ENCODE measurements around the gene ADRA2B.

The ADRA2B gene

DNA sequence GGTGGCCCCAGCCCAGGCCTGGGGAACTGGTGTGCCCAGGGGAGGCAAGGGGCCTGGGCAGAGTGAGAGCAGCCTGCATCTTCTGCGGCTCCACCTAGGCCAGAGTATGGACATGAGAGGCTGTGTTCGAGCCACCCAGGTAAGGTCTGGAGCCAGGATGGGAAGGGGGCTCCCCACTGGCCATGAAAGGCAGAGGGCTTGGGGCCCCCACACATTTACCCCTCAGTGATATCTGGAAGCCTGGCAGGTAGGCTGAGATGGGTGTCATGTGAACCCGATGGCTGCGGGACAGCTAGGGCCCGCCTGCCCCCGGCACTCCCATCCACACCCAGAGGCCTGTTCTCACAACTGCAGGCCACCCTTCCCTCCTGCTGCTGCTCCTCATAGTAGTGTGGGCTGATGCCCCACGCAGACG lies 13.2 kb downstream of the ADRA2B start:
- DNase-seq, result no peak

DNA sequence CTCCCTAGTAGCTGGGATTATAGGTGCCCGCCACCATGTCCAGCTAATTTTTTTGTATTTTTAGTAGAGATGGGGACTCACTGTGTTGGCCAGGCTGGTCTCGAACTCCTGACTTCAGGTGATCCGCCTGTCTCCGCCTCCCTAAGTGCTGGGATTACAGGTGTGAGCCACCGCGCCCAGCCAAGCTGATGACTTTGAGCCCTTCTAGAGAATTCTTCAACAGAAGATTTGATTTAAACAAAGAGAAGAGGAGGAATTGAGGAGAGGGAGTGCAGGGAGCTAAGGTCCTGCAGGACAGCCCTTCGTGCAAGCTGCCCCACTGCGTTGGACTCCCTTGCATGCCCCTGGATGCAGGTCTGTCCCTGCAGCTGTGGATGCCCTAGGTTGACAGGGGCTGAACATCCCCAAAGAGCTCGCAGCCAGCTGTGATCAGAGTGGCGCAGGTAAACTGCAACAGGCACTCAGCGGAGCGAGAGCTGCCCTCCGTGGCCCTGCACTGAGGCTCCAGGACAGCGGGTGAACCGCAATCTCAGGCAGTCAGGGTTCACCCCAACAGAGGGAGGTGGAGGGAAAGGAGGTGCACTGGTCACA lies 13.7 kb downstream of the ADRA2B start:
- DNase-seq, result no peak

DNA sequence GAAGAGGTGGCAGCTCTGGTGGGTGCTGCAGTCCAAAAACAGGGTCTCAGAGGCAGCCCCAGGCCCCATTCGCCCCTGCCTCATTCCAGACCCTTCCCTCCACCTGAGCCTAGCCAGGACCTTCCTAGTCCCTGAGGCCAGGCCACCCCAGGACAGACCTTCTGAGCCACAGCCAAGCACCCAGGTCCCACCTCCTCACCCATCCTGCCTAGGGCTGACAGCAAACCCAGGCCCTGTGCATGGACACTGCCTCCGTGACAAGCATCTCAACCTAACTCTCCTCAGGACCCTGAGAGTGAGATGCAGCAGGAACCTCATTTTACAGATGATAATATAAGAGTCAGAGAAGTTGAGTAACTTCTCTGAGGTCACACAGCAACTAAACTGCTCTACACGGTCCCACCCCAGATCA lies 15.5 kb downstream of the ADRA2B start:
- DNase-seq, result no peak

- no peak for DNase-seq
Observed at GRCh38 chr2:96099861-96100798, 16.2 kb downstream of the ADRA2B start.

DNA sequence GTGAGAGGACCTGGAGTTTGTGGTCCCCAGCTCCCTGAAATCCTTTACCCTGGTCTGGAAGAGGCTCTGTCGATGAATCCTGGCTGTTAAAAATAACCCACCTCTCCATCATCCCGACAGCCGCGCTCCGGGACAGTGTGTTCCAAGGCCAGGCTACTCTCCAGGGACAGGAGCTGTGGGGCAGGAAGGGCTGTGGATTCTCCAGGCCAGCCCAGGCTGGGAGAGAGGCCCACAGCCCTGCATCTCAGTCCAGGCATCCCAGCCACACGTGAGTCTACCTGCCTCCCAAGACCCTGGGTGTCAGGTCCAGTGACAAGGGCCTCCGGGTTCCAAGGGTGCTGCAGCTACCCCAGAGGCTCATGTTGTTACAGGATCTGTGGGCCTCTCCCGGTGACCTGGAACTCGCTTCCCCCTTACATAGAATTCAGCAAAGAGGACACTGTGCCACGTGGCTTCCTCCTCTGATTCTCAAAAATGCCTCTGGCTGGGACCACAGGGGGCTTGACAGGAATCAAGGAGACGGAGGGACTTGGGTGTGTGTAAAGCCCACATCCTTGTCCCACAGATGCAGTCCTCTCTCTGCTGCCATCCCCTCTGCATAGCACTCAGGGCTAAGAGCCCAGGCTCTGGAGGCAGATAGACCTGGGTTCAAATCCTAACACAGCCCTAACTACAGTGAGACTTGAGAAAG lies 17.3 kb downstream of the ADRA2B start:
- no peak for DNase-seq

GRCh38 chr2:96097951-96098823 lies 18.2 kb downstream of the ADRA2B start:
- no peak for DNase-seq

DNA sequence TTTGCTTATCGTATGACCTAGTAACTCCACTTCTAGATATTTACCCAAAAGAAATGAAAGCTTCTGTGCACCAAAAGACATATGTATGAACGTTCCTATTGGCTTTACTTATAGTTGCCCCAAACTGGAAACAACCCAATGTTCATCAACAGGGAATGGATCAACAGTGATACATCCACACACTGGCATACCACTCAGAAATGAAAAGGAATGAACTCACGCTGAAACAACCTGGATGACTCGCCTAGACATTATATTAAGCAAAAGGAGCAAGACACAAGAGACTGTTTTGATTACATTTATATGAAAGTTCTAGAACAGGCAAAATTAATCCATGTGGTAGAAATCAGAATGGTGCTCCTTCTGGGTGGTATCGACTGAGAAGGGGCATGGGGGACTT lies 18.9 kb downstream of the ADRA2B start:
- no peak for DNase-seq

DNA sequence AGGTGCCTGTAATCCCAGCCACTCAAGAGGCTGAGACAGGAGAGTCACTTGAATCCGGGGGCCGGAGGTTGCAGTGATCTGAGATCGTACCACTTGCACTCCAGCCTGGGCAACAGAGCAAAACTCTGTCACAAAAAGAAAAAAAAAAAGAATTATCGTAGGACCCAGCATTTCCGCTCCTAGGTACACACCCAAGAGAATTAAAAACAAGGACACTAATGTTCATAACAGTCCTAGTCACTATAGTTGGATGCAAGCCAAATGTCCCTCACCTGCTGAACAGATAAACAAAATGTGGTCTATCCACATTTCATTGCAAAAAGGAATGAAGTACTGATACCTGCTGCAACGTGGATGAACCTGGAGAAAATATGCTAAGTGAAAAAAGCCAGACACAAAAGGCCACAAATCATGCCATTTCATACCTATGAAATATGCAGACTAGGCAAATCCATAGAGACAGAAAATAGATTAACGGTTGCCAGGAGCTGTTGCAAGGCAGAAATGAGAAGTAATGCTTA lies 21.2 kb downstream of the ADRA2B start:
- DNase-seq, result no peak

- no peak for DNase-seq
Observed at GRCh38 chr2:96093528-96093927, 22.8 kb downstream of the ADRA2B start.

DNA sequence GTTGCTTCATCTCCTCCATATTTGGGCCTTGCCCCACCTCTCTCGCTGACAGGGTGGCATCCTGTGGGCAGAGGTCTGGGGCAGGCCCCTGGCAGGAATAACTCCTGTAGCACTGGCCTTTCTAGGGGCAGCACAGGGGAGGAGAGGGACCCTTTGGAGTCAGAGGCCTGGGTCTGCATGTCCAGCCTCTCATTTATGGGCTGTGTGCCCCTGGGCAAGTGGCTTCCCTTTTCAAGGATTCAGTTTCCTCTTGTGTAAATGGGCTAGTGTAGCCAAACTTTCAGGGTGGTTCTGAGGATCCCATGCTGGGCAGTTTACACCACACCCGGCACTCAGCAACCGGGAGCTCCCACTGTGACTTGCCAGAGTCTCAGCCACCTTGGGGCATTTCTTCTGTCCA lies 23.4 kb downstream of the ADRA2B start:
- DNase-seq, result no peak

- no peak for DNase-seq
Observed at GRCh38 chr2:96092573-96092877, 23.8 kb downstream of the ADRA2B start.

GRCh38 chr2:96091711-96092572 lies 24.4 kb downstream of the ADRA2B start:
- DNase-seq, result no peak

DNA sequence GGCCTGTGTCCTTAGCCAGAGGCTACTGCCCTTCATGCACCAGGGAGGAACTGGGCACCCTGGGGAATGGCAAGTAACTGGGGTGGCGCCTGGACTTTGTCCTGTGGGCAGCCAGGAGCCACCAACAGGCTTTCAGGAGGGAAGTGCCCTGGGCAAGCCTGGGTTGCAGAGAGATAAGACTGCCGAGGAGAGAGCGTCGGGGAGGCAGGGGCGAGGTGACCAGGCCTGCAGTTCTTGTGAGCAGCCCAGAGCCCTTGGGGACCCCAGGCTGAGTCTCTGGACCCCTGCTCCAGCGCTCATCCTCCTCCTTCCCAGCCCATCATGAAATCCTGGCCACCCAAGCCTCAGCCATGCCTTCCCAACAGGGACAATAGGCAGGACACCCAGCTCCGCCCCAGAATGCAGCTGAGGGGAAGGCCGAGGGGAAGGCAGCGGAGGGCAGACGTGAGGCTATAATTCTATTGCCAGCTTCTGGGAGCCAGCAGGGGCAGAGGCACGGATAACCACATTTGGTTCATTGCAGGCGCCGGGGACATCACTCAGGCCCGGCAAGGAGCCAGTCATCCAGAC lies 25.1 kb downstream of the ADRA2B start:
- no peak for DNase-seq

DNA sequence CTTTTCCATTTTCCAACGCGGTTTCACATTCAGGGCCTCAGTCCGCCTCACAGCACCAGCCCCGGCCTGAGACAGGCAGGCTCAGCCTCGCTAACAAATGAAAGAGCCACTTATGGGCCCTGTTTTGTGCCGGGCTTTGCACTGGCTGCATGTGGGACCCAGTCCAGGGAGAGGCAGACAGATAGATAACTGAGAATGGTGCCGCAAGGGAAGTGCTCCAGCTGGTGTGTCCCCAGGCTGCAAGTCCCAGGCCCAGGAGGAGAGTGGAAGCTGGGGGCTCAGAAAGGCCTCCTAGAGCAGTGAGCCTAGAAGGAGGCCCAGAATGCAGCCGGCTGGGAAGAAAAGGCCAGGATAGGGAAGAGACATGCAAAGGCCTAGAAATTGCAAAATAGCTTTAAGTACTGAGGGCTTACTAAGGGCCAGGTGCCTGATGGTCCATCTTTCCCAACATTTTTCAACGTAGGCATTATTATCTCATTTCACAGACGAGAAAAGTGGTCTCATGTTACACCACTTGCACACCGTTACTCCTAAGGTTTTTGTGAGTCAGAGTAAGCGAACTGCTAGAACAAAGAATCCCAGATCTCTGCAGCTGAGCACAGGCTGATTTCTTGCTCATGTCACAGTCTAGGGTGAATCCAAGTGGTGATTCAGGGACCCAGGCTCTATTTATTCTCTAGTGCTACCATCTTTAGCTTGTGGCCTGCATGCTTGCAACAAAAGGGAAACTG lies 26.0 kb downstream of the ADRA2B start:
- no peak for DNase-seq

- DNase-seq, result no peak
Observed at GRCh38 chr2:96089356-96090195, 26.8 kb downstream of the ADRA2B start.

GRCh38 chr2:96088340-96089335 lies 27.7 kb downstream of the ADRA2B start:
- no peak for DNase-seq

DNA sequence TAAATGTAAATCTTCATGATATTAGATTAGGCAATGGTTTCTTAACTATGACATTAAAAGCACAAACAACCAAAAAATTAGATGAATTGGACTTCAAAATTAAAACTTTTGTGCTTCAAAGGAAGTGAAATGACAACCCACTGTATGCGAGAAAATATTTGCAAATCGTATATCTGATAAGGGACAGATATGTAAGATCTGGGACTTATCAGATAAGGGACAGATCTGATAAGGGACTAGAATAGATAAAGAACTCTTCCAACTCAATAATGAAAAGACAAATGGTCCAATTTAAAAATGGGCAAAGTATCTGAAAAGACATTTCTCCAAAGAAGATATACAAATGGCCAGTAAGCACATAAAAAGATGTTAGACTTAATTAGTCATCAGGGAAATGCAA lies 29.2 kb downstream of the ADRA2B start:
- DNase-seq, result no peak
